CD4-positive, alpha-beta T cell treated with Interleukin-21 for 1 hour (primary cell): ENCODE measurements around the gene SNX11.

ENCODE experiments used
- DNase-seq: peaks from one replicate; pipeline ENCODE4 v3.0.0-alpha.2; 2020

SNX11 gene

DNA sequence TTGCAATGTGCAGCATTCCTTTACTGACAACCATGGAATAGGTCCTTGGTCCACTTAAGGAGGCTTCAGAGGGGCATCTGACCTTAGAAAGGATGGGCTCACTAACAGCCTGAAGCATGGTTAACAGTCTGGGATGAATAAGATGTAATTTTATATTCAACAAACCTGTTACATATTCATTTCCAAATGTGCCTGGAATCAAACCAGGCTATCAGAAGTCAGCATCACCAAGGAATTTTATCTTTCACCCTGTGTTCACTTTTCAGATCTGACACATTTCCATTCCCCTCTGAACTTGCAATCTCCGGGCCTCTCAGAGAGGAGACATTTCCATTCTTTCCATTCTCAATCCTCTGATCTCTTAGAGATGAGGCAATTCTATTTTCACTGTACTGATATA lies 62.4 kb downstream of the SNX11 start:
- DNase-seq, result no peak
